Measurements from ENCODE around the gene NCAM2. TPM values are rescaled to one million over a fixed set of nuclear protein-coding genes. Genes with fewer than 3 reads are reported as not detected.

The NCAM2 gene
- total and polyA plus RNA-seq, 2 of the 4 experiments (the other 2 are of a cell fraction): 2.7 to 5.0 TPM

GRCh38 chr21:21085206-21085605, 87.0 kb downstream of the NCAM2 start:
- Histone ChIP-seq H3K36me3 (ENCODE audit: control insufficient read depth, insufficient read depth, low read length) (no peaks in the 10 kb centered on the region), H2BK120ac (ENCODE audit: low read depth, low read length) (no peak overlapping the region), H2AFZ (replicated peaks; ENCODE audit: low read length, poor library complexity) (no peak overlapping the region), H2BK15ac (ENCODE audit: low read depth, low read length) (no peak overlapping the region), H4K20me1 (ENCODE audit: insufficient read depth, low read length) (no peaks in the 10 kb centered on the region), H3K23ac (ENCODE audit: low read depth, low read length) (no peak overlapping the region), H3K9me1 (ENCODE audit: insufficient read depth, low read length) (no peaks in the 10 kb centered on the region), H3K27ac (ENCODE audit: insufficient read depth, low read length) (no peak overlapping the region), H4K8ac (ENCODE audit: low read depth in 2 of 2, low read length in 2 of 2) (no peak overlapping the region), H3K14ac (replicated peaks; ENCODE audit: low read depth, low read length) (no peak overlapping the region), H3K18ac (ENCODE audit: low read depth, low read length) (no peak overlapping the region), H3K9ac (ENCODE audit: low read depth, low read length) (no peak overlapping the region), H3K79me1 (ENCODE audit: low read depth in 1 of 2, low read length in 2 of 2) (no peaks in the 10 kb centered on the region), H3K4me3 (ENCODE audit: insufficient read depth, low read depth, low read length) (no peak overlapping the region), H3K4me2 (ENCODE audit: low read depth, low read length) (no peak overlapping the region), H2AK9ac (replicated peaks; ENCODE audit: low read depth, low read length, poor library complexity) (no peak overlapping the region), H3K56ac (ENCODE audit: extremely low read depth, insufficient read depth, low read length) (no peak overlapping the region), H3K27me3 (ENCODE audit: control insufficient read depth, insufficient read depth, low read length) (no peaks in the 10 kb centered on the region), H2BK20ac (ENCODE audit: low read depth, low read length) (no peak overlapping the region), H2BK5ac (ENCODE audit: low read depth, low read length, poor library complexity, severe bottlenecking) (no peak overlapping the region), H3K4me1 (ENCODE audit: control insufficient read depth, insufficient read depth, low read length) (0 out of 2 replicates have a peak, but pooled peaks cover 2% of the 10 kb centered on the region), H4K5ac (ENCODE audit: low read depth, low read length) (no peak overlapping the region), H4K91ac (ENCODE audit: insufficient read depth, low read depth, low read length) (no peak overlapping the region), H3K4ac (ENCODE audit: low read depth, low read length) (no peak overlapping the region), H2AK5ac (ENCODE audit: low read depth, low read length) (no peak overlapping the region), H3K9me3 (ENCODE audit: control insufficient read depth, insufficient read depth, low read length) (no peaks in the 10 kb centered on the region)
- in situ Hi-C loops (cut with MboI; ENCODE audit: low sequenced_read_pairs): no loop called here
- ChIA-PET POLR2A (ENCODE audit: unreplicated experiment) (no interaction called here), CTCF (no interaction called here)
- intact Hi-C loops (cut with micrococcal nuclease): no loop called here
- ATAC-seq (ENCODE audit: low read depth) (no peak), DNase-seq (no peak)
- WGBS, 2 experiments (ENCODE audit: extremely low coverage in 2 of 2, insufficient read length in 1 of 2): 64% methylated on average over 2 of the region's 3 CpGs; no CpG with 5 or more reads in 1 of the 2 experiments
- TF ChIP-seq SMC3 (IDR thresholded peaks at IDR 0.05; ENCODE audit: low read depth, low read length): no peak
- TF ChIP-seq CHD1 (IDR thresholded peaks at IDR 0.05; ENCODE audit: low read depth, low read length): no peak
- no peak for TF ChIP-seq RCOR1 (IDR thresholded peaks at IDR 0.05; ENCODE audit: insufficient replicate concordance, low read length)
- no peak for TF ChIP-seq POLR2A (IDR thresholded peaks at IDR 0.05; ENCODE audit: low read depth, low read length)
- TF ChIP-seq MAFK (IDR thresholded peaks at IDR 0.05; ENCODE audit: low read depth, low read length): no peak
- TF ChIP-seq CEBPB (IDR thresholded peaks at IDR 0.05; ENCODE audit: low read depth, low read length): no peak
- TF ChIP-seq CTCF (conservative IDR thresholded peaks at IDR 0.05; ENCODE audit: low read depth, low read length): no peak
- no peak for TF ChIP-seq RAD21 (IDR thresholded peaks at IDR 0.05; ENCODE audit: low read length)
- TF ChIP-seq USF2 (IDR thresholded peaks at IDR 0.05; ENCODE audit: low read depth, low read length): no peak
- no peak for TF ChIP-seq FOS (IDR thresholded peaks at IDR 0.05; ENCODE audit: low read depth, low read length)
- TF ChIP-seq MAZ (IDR thresholded peaks at IDR 0.05; ENCODE audit: borderline replicate concordance, low read depth, low read length): no peak
- TF ChIP-seq NFE2L2 (IDR thresholded peaks at IDR 0.05; ENCODE audit: low read depth, low read length): no peak
- no peak for TF ChIP-seq BHLHE40 (IDR thresholded peaks at IDR 0.05; ENCODE audit: low read depth, low read length)
- no peak for TF ChIP-seq RFX5 (IDR thresholded peaks at IDR 0.05; ENCODE audit: low read depth, low read length)
- TF ChIP-seq MXI1 (IDR thresholded peaks at IDR 0.05; ENCODE audit: borderline replicate concordance, low read depth, low read length): no peak
- BruUV-seq (replicated peaks): no TSS peak
- dilution Hi-C loops (cut with HindIII; ENCODE audit: low sequenced_read_pairs, unreplicated experiment): no loop called here
